Activated CD4-positive, alpha-beta T cell treated with anti-CD3 and anti-CD28 coated beads, Interleukin-2, Interleukin-4, amounts not matched to agents 100 ng/mL and 50 ng/mL, durations not matched to agents 16 hours and 8 hours (primary cell): ENCODE data around the gene LYRM1.
"Not testable (repeated sequence)": the region's sequence is repeated elsewhere in the genome, so short reads cannot be mapped to it uniquely, and the experiment has no call there.

Source experiments
- DNase-seq: peaks from one replicate; pipeline ENCODE4 v3.0.0-alpha.2; 2020; ENCODE audit warnings: low spot score

LYRM1 gene

GRCh38 chr16:20902426-20902825 lies 1.9 kb downstream of the LYRM1 start:
- no peak for DNase-seq

- DNase-seq = no peak
Observed at GRCh38 chr16:20903116-20903898, 2.7 kb downstream of the LYRM1 start.

- no peak for DNase-seq
Observed at GRCh38 chr16:20903899-20904506, 3.4 kb downstream of the LYRM1 start.

GRCh38 chr16:20904507-20905081 lies 4.0 kb downstream of the LYRM1 start:
- DNase-seq = peak; percentile 76

GRCh38 chr16:20905576-20905975 lies 5.0 kb downstream of the LYRM1 start:
- DNase-seq = no peak

- no peak for DNase-seq
Observed at GRCh38 chr16:20906341-20907255, 6.0 kb downstream of the LYRM1 start.

- DNase-seq = peak; percentile 67
Observed at GRCh38 chr16:20910781-20911321, 10.3 kb downstream of the LYRM1 start.

- peak; percentile 15 for DNase-seq
Observed at GRCh38 chr16:20911361-20911760, 10.8 kb downstream of the LYRM1 start.

GRCh38 chr16:20916289-20916688 lies 15.7 kb downstream of the LYRM1 start:
- DNase-seq = no peak

- no peak for DNase-seq
Observed at GRCh38 chr16:20916942-20917341, 16.4 kb downstream of the LYRM1 start.

GRCh38 chr16:20918486-20919239 lies 18.1 kb downstream of the LYRM1 start:
- peak; percentile 17 for DNase-seq

- no peak for DNase-seq
Observed at GRCh38 chr16:20920091-20920490, 19.5 kb downstream of the LYRM1 start.

GRCh38 chr16:20920799-20921198 lies 20.2 kb downstream of the LYRM1 start:
- no peak for DNase-seq

- no peak for DNase-seq
Observed at GRCh38 chr16:20923876-20924275, 23.3 kb downstream of the LYRM1 start.

GRCh38 chr16:20925751-20926150 lies 25.2 kb downstream of the LYRM1 start:
- no peak for DNase-seq

- DNase-seq = no peak
Observed at GRCh38 chr16:20928774-20929411, 28.3 kb downstream of the LYRM1 start.

- DNase-seq = not testable (repeated sequence)
Observed at GRCh38 chr16:20929676-20930364, 29.2 kb downstream of the LYRM1 start.

GRCh38 chr16:20930365-20930690 lies 29.8 kb downstream of the LYRM1 start:
- no peak for DNase-seq

- no peak for DNase-seq
Observed at GRCh38 chr16:20931066-20931600, 30.6 kb downstream of the LYRM1 start.

GRCh38 chr16:20933589-20933988 lies 33.0 kb downstream of the LYRM1 start:
- DNase-seq = no peak
